ENCODE measurements around the gene GNA12.

GNA12 gene

DNA sequence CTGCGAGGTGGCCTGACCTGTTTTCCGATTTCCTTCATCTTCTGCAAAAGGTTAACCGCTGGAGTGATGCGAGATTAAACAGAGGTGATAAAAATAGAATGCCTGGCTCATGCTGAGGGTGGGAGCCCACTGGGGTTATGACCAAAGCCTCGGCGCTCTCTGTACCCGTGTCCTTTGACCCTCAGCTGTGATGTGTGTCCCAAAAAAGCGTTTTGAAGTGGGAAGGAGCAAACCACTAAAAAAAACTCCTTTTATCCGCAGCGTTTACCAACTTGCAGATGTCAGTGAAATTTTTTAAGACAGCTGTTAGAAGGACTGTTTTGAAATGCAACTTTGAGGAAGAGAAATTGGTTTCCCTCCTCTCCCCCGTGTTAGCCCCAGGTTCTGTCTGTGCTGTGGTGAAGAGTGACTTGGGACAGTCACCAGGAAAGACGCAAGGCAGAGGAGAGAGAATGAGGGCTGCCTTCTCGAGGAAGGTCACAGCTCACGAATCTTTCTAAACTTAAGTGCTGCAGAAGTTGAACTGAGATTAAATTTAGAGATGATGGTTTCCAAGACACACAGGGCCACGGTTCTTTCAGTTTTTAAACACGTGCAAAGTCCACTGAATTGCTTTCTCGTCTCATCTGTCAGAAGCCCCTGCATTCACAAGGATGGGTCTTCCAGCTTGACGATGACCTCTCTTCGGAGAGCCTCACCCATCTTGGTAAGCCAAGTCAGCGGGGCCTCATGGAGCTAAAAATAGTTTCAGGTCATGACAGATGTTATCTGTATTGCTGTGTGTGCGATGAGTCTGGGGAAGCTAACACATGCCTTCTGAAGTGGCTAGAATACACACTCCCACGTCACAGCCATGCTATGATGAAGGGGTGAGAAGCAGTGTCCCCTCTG is 128.5 kb downstream of the GNA12 start:
- H2AFZ ChIP-seq (ENCODE audit: low read length): no peak overlapping the region
- H3K4me3 ChIP-seq (ENCODE audit: low read length): no peak overlapping the region
- no peaks in the 10 kb centered on the region for H3K27me3 ChIP-seq (replicated peaks; ENCODE audit: insufficient read depth, low read length)
- H3F3A ChIP-seq (ENCODE audit: insufficient read depth, low read length): peaks cover 20% of the 10 kb centered on the region
- peak overlapping the region; percentile 29 for H3K9ac ChIP-seq (ENCODE audit: low read length)
- H4K20me1 ChIP-seq (ENCODE audit: insufficient read depth, low read length): no peaks in the 10 kb centered on the region
- no peaks in the 10 kb centered on the region for H3K9me3 ChIP-seq (replicated peaks; ENCODE audit: insufficient read depth, low read length)
- H3K27ac ChIP-seq (ENCODE audit: low read length): peak overlapping the region; percentile 79
- peak; percentile 43 for DNase-seq
- H3K36me3 ChIP-seq (replicated peaks; ENCODE audit: insufficient read depth, low read length): no peaks in the 10 kb centered on the region
- TF ChIP-seq, protein P1, sequence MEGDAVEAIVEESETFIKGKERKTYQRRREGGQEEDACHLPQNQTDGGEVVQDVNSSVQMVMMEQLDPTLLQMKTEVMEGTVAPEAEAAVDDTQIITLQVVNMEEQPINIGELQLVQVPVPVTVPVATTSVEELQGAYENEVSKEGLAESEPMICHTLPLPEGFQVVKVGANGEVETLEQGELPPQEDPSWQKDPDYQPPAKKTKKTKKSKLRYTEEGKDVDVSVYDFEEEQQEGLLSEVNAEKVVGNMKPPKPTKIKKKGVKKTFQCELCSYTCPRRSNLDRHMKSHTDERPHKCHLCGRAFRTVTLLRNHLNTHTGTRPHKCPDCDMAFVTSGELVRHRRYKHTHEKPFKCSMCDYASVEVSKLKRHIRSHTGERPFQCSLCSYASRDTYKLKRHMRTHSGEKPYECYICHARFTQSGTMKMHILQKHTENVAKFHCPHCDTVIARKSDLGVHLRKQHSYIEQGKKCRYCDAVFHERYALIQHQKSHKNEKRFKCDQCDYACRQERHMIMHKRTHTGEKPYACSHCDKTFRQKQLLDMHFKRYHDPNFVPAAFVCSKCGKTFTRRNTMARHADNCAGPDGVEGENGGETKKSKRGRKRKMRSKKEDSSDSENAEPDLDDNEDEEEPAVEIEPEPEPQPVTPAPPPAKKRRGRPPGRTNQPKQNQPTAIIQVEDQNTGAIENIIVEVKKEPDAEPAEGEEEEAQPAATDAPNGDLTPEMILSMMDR (IDR thresholded peaks at IDR 0.05; ENCODE audit: low read length): no peak
- TF ChIP-seq EZH2 (optimal IDR thresholded peaks at IDR 0.05; ENCODE audit: low read depth, low read length) (no peak), EZH2phosphoT487 (IDR thresholded peaks at IDR 0.05; ENCODE audit: low read length) (no peak)
- peaks cover 36% of the 10 kb centered on the region for H3K4me1 ChIP-seq (ENCODE audit: low read length)
- H3K4me2 ChIP-seq (ENCODE audit: low read depth, low read length): peak overlapping the region; percentile 46; the same call in 1 of the 2 replicates
- H3K9me2 ChIP-seq (replicated peaks; ENCODE audit: insufficient read depth, low read length): no peaks in the 10 kb centered on the region
- H3K79me2 ChIP-seq (ENCODE audit: low read length): no peaks in the 10 kb centered on the region

DNA sequence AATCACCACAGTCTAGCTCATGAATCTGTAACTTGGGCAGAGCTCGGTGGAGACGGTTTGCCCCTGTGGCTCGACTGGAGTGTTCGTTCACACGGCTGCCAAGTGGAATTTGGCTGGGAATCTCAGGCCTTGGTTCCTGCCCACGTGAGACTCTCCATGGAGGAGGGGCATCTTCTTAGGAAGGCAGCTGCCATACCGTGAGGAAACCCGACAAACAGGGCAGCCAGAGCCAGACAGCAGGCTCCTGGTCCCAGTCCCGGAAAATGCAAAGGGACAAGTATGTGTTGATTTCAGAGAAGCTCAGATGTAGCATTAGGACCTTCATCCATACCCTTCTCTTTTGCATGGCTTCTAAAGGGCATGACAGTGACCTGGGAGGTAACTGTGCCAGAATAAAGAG is 129.5 kb downstream of the GNA12 start:
- no peak overlapping the region for H2AFZ ChIP-seq (ENCODE audit: low read length)
- peaks cover 30% of the 10 kb centered on the region for H3F3A ChIP-seq (ENCODE audit: insufficient read depth, low read length)
- no peak overlapping the region for H3K4me3 ChIP-seq (ENCODE audit: low read length)
- H3K4me2 ChIP-seq (ENCODE audit: low read depth, low read length): peak overlapping the region; percentile 46; the same call in 1 of the 2 replicates
- peaks cover 40% of the 10 kb centered on the region for H3K4me1 ChIP-seq (ENCODE audit: low read length)
- H3K27ac ChIP-seq (ENCODE audit: low read length): peak overlapping the region; percentile 79; the same call in 1 of the 2 replicates
- H3K36me3 ChIP-seq (replicated peaks; ENCODE audit: insufficient read depth, low read length): no peaks in the 10 kb centered on the region
- DNase-seq: no peak
- H3K9me3 ChIP-seq (replicated peaks; ENCODE audit: insufficient read depth, low read length): no peaks in the 10 kb centered on the region
- H3K9ac ChIP-seq (ENCODE audit: low read length): no peak overlapping the region
- no peak for TF ChIP-seq EZH2phosphoT487 (IDR thresholded peaks at IDR 0.05; ENCODE audit: low read length)
- TF ChIP-seq, protein P1 (IDR thresholded peaks at IDR 0.05; ENCODE audit: low read length): no peak
- no peak for TF ChIP-seq EZH2 (optimal IDR thresholded peaks at IDR 0.05; ENCODE audit: low read depth, low read length)
- no peaks in the 10 kb centered on the region for H3K79me2 ChIP-seq (ENCODE audit: low read length)
- no peaks in the 10 kb centered on the region for H4K20me1 ChIP-seq (ENCODE audit: insufficient read depth, low read length)
- H3K27me3 ChIP-seq (replicated peaks; ENCODE audit: insufficient read depth, low read length): no peaks in the 10 kb centered on the region
- H3K9me2 ChIP-seq (replicated peaks; ENCODE audit: insufficient read depth, low read length): no peaks in the 10 kb centered on the region

GRCh38 chr7:2713978-2714377 is 130.1 kb downstream of the GNA12 start:
- H3K36me3 ChIP-seq (replicated peaks; ENCODE audit: insufficient read depth, low read length): no peaks in the 10 kb centered on the region
- no peaks in the 10 kb centered on the region for H3K9me2 ChIP-seq (replicated peaks; ENCODE audit: insufficient read depth, low read length)
- H2AFZ ChIP-seq (ENCODE audit: low read length): no peak overlapping the region
- H3K4me2 ChIP-seq (ENCODE audit: low read depth, low read length): no peak overlapping the region
- H4K20me1 ChIP-seq (ENCODE audit: insufficient read depth, low read length): no peaks in the 10 kb centered on the region
- TF ChIP-seq EZH2 (optimal IDR thresholded peaks at IDR 0.05; ENCODE audit: low read depth, low read length) (no peak), EZH2phosphoT487 (IDR thresholded peaks at IDR 0.05; ENCODE audit: low read length) (no peak)
- TF ChIP-seq, protein P1 (IDR thresholded peaks at IDR 0.05; ENCODE audit: low read length): no peak
- H3K4me3 ChIP-seq (ENCODE audit: low read length): no peak overlapping the region
- no peaks in the 10 kb centered on the region for H3K9me3 ChIP-seq (replicated peaks; ENCODE audit: insufficient read depth, low read length)
- no peak overlapping the region for H3K27ac ChIP-seq (ENCODE audit: low read length)
- H3K4me1 ChIP-seq (ENCODE audit: low read length): peaks cover 40% of the 10 kb centered on the region
- H3K79me2 ChIP-seq (ENCODE audit: low read length): no peaks in the 10 kb centered on the region
- H3K9ac ChIP-seq (ENCODE audit: low read length): no peak overlapping the region
- no peaks in the 10 kb centered on the region for H3K27me3 ChIP-seq (replicated peaks; ENCODE audit: insufficient read depth, low read length)
- peaks cover 31% of the 10 kb centered on the region for H3F3A ChIP-seq (ENCODE audit: insufficient read depth, low read length)
- no peak for DNase-seq

All from MM.1S (cell line).